ENCODE measurements around the gene TMEM217.

DNA sequence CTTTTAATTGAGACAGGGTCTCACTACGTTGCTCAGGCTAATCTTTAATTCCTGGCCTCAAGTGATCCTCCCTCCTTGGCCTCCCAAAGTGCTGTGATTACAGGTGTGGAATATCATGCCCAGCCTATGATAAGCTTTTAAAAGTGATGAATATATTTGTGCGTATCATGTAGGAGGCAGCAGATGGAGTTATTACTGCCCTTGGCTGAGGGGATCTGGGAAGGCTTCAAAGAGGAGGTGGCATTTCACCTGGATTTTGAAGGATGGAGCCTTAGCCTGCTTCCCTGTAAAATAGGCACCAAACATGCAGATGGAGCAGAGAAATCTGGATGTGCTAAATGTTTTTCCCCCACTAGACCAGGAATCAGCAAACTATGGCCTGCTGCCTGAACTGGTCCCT is 77.9 kb downstream of the TMEM217 start:
- TF ChIP-seq POLR2A (IDR thresholded peaks at IDR 0.05), result no peak
- TF ChIP-seq, protein P1, sequence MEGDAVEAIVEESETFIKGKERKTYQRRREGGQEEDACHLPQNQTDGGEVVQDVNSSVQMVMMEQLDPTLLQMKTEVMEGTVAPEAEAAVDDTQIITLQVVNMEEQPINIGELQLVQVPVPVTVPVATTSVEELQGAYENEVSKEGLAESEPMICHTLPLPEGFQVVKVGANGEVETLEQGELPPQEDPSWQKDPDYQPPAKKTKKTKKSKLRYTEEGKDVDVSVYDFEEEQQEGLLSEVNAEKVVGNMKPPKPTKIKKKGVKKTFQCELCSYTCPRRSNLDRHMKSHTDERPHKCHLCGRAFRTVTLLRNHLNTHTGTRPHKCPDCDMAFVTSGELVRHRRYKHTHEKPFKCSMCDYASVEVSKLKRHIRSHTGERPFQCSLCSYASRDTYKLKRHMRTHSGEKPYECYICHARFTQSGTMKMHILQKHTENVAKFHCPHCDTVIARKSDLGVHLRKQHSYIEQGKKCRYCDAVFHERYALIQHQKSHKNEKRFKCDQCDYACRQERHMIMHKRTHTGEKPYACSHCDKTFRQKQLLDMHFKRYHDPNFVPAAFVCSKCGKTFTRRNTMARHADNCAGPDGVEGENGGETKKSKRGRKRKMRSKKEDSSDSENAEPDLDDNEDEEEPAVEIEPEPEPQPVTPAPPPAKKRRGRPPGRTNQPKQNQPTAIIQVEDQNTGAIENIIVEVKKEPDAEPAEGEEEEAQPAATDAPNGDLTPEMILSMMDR (IDR thresholded peaks at IDR 0.05), result no peak

All from testis (tissue), 2 donors.